ENCODE data around the gene CEP68.
A peak's percentile ranks its signal among the peaks of the same experiment; 100 is the strongest.
"Not testable (repeated sequence)": the region's sequence is repeated elsewhere in the genome, so short reads cannot be mapped to it uniquely, and the experiment has no call there.

The CEP68 gene

DNA sequence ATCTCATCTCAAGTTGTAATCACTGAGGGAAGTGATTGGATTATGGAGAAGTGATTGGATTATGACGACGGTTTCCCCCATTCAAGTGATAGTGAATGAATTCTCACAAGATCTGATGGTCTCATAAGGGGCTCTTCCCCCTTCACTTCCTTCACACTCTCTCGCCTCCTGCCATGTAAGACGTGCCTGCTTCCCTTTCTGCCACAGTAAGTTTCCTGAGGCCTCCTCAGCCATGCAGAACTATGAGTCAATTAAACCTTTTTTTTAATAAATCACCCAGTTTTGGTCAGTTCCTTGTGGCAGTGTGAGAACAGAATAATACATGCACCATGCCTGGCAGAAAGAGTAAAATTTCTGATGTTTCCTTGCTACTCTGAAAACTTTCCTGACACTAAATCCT, 36.6 kb downstream of the CEP68 start:
- no peak for DNase-seq

DNA sequence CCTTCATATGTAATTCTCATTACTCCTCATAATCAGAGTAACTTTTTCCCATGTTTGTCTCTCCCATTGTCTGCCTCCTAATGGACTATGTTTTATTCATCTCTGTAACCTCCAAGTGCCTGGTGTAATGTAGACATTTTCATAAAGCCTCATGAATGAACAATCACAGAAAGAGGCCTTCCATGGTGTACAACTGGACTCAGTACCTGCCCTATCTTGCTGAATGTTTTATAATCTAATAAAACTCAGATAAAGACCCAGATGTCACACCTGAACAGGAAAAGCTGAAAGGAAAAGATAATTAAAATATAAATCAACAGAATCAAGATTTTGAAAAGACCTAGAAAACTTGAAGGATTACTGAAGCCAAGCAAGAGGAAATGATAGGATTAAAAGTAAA, 37.0 kb downstream of the CEP68 start:
- DNase-seq = no peak

DNA sequence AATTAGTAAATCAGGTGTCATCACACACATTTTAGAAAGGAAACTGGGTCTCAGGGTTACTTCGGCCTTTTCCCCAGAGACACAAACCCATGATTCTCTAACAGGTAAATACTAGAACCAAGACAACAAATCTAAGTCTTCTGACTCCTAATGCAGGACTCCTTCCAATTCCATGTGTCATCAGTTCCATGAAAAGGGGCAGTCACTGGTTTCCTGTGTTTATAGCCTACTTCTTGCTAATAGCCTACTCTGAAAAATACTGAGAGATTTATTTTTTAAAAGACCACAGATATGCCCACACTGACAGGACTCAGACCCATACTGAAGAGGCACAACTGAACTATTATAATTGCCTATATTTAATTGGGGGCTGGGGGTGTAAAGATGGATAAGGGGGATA, 40.7 kb downstream of the CEP68 start:
- DNase-seq = no peak

DNA sequence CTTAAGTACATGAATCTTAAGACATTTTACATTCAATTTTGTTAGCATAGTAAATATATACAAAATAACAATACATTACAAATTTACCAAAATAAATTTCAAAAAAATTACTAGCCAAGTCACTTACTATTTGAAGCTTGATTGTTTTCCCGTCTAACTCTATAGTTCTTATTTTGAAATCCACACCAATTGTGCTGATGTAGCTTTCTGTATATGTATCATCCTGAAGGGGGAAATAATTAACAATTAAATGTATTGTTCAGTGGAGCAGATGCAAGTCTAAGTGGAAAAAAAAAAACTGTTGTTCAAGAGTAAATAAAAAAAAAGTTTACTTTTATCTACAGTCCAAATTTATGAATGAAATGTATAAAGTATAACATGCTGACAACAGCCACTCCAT, 41.6 kb downstream of the CEP68 start:
- DNase-seq = no peak

DNA sequence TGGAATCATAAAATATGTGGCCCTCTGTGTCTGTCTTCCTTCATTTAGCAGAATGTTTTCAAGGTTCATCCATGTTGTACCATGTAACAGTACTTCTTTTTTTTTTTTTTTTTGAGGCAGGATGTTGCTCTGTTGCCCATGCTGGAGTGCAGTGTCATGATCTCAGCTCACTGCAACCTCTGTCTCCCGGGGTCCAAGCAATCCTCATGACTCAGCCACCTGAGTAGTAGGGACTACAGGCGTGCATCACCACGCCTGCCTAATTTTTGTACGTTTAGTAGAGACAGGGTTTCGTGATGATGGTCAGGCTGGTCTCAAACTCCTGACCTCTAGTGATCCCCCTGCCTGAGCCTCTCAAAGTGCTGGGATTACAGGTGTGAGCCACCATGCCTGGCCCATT, 42.5 kb downstream of the CEP68 start:
- DNase-seq = no peak

DNA sequence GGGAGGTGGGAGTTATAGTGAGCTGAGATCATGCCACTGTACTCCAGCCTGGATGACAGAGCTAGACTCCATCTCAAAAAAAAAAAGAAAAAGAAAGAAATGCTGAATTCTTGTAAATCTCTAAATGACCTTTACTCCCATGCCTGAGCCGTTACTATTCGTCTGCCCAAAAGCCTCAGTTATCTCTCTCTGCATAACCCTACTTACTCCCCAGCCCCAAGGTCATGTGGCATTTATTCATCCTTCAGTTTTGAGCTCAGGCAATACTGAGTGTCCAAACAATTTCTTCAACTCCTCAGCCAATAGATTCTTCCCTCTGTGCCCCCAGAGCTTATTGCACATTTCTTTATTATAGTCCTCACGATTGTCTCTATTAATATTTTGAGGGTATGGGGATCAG, 44.9 kb downstream of the CEP68 start:
- DNase-seq = no peak

DNA sequence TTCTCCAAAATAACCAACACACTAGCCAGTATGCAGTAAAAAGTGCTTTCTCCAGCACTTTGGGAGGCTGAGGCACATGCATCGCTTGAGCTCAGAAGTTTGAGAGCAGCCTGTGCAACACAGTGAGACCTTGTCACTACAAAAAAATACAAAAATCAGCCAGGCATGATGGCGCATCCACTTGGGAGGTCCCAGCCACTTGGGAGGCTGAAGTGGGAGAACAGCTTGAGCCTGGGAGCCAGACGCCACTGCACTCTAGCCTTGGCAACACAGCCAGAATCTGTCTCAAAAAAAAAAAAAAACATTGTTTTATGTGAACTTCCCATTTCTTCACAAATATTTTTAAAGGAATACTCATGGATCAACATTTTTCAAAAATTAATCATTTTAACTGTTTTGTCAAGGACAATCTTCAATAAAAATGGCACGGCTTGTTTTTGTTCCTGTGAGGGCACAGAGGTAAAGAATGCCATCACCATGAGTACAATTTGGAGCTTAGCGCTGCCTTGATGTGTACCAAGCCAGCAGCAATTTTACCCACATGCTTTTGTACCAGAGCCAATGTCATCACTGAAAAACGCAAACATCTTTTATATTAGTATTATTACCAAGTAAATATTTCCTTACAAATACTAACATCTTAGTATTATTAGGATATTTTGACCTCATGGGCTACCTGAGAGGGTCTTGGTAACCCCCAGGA, 46.9 kb downstream of the CEP68 start:
- DNase-seq = no peak

DNA sequence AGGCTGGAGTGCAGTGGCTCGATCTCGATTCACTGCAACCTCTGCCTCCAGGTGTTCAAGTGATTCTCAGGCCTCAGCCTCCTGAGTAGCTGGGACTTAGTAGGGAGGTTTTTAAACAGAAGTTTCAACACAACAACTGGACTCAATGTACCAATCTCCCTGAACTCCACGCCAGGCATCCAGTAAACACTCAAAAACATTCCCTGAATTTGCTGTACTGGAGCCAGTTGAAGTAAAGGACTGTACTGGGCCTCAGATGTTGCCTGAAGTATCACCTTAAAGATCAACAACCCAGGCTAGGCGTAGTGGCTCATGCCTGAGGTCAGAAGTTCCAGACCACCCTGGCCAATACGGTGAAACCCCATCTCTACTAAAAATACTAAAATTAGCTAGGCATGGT, 51.3 kb downstream of the CEP68 start:
- DNase-seq = no peak

DNA sequence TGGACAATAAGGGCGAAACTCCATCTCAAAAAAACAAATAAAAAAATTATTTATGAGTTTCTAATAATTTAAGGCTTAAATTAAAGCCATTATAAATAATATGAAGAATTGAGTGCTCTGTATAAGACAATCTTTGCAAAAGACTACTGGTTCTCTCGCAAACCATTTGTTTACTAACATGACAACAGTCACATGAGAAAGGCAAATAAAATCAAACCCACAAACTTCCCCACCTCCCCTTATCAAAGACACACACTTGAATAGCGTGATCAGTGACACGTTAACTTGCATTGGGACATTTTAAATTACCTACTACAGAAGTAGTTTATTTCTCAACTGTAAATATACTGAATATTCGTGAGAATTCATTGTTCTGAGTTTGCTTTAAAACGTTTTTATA, 52.6 kb downstream of the CEP68 start:
- no peak for DNase-seq

DNA sequence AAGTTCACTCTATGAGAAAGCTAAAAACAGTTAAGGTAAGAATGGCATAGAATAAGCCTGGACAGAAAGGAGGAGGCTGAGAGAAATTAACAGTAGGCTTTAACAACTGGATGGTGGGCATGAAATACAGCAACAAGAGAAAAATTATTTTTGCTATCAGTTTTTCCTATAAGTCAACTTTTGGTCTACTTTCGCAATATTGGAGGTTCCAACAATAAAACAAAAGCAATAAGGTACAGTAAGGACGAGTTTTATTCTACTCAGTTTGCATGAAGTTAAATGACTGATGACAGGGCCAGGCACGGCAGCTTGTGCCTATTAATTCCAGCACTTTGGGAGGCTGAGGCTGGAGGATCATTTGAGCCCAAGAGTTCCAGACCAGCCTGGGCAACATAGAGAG, 56.4 kb downstream of the CEP68 start:
- no peak for DNase-seq

DNA sequence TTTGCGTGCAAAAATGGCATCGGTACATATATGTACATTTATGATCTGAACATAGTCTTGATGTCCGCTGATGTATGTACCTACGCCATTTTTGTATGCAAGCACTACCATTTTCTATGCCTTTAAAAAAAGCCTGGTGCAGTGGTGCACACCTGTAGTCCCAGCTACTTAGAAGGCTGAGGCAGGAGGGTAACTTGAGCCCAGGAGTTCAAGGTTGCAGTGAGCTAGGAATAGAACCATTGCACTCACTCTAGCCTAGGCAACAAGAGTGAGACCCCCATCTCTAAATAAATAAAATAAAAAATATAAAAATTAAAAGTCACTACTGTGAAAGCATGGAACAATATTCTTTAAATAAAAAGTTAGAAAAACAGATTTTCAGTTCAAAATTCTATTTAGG, 57.0 kb downstream of the CEP68 start:
- no peak for DNase-seq

DNA sequence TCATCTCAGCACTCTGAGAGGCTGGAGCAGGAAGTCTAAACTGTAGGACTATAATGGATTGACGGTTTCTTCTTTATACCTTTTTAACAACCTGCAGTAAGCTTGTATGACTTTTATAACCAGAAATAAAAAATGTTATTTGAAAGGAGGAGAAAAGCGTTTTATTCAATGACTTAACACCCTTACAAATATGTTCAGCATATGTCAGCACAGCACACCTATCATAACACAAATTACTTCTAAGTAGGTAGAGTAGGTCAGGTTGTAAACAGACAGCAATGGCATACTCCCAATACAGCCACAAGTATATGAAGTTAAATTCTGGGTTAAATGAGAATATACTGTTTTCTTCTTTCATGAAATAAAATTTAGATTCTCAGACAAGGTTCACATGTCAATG, 57.6 kb downstream of the CEP68 start:
- no peak for DNase-seq

DNA sequence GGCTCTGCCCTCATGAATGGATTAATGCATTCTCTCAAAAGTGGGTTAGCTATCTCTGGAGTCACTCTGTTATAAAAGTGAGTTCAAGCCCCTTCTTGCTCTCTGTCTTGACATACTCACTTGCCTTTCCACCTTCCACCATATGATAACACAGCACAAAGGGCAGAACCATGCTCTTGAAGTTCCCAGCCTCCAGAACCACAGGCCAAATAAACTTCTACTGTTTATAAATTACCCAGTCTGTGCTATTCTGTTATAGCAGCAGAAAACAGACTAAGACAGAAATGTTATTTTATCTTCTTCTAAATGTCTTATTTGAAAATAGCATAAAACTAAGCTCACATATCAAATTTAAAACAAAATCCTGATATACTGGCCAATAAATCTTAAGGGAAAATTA, 58.7 kb downstream of the CEP68 start:
- no peak for DNase-seq

DNA sequence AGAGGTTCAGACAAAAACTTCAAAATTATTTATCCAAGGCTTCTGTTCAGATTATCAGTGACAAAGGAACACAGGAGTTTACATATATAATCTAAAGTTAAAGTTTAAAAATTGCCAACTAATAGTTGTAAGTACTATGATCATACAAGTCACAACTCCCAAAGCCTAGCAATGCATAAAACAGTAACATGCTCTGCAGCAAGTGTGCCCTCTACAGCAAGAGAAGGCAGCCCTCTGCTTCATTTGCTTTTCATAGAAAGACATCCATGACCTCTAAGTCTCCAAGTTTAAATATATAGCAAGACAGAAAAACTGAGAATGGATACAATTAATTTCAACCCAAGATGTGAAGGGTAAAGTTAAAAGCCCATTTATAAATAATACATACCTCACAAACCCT, 60.4 kb downstream of the CEP68 start:
- DNase-seq = no peak

DNA sequence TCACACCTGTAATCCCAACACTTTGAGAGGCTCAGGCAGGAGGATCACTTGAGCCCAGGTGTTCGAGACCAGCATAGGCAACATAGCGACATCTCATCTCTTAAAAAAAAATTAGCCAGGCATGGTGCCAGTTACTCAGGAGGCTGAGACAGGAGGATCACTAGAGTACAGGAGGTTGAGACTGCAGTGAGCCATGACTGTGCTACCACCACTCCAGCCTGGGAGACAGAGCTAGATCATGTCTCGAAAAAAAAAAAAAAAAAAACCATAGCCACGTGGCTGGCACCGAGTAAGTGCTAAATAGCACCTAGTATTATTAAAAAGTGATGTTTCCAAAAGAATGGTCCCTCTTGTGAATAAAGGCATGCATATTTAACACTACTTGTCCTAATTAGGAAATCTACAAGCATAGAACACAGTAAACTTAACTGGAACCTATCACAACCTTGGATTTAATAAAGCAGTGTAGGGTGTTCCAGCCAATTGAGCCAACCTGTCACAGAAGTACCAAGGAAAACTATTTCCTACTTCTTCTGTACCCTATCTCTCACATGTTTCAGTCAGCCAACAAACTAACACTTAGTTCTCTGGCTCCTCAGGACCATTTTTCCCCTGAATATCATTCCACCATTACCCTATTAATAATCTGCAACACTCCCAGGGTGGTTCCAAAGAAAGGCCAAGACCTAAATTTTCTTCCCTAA, 64.9 kb downstream of the CEP68 start:
- DNase-seq = no peak

DNA sequence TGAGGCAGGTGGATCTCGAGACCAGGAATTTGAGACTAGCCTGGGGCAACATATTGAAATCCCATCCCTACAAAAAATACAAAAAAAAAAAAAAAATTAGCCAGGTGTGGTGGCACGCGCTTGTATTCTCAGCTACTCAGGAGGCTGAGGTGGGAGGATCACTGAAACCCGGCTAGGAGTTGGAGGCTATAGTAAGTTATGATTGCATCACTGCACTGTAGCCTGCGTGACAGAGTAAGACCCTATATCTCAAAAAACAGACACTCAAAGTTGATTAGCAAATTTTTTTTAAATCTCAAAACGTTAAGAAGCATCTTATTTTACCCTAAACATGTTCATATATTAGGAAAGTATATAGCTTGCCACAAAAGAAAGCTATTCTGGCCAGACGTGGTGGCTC, 66.1 kb downstream of the CEP68 start:
- no peak for DNase-seq

DNA sequence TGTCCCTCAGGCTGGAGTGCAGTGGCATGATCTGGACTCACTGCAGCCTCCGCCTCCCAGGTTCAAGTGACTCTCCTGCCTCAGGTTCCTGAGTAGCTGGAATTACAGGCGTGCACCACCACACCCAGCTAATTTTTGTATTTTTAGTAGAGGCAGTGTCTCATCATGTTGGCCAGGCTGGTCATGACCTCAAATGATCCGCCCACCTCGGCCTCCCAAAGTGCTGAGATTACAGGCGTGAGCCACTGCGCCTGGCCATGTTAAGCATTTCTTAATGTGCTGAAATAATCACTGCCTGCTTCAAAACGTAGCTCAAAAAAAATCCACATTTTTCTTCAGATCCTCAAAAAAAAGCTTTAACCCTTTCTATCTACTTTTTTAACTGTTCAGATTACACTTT, 69.2 kb downstream of the CEP68 start:
- DNase-seq = not testable (repeated sequence)

DNA sequence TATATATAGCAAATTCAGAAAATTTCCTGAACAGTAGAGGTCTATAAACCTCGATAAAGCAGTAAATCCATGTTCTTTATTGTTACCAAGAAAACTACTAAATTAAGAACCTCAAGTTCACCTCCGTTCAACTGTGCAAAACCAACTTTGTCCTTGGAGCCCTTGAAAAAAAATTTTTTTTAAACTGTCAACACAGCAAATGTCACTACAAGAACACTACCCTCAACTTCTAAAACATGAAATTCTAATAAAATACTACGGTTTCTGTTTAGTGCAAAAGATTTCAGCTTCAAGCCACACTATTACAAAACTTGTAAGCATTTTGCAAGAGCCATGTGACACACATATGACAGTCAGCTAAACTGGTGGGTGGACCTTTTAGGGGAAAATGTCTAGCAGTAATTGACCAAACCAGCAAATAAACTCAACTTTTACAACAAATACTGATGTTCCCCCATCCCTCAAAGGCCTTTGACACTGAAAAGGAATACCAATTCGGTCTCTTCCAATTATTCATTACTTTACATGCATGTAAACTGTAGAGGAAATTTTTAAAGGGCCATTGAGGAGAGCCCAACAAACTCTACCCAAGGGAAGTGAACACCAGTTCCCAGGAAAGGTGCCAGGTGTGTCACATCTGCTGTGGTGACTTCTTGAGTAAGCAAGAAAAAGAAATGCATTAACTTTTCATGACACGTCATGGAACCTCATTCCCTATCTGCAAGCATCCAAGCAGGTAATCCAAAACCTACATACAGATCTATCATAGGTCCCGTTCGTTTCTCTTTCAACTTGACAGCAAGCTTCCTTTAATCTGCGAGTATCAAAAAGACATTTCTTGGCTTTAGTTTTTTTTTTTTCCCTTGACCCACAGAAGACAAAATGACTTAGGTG, 72.3 kb downstream of the CEP68 start:
- DNase-seq = no peak

DNA sequence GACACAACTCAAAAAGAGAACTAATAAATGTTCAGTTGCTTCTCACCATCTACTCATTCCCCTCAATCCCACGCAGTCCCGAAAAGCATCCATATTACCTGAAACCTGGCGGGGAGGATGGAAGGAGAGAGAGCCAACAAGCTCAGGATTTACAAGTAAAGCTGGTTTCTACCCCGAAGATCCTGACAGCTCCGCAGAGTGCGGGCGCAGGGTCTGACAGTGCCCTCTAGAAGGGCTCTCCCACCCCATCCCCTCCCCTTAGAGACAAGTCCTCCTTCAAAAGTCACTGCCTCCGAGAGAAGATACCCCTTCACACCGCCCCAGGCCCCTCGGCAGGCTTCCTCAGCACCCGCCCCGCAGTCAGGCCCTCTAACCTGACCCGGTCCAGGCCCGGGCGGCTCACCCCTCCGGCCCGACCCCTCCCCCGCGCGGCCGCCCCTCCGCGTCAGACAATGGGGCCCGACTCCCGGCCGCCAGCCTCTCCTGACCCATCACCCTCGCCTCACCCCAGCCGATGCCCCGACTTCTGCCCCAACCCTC, 73.1 kb downstream of the CEP68 start:
- DNase-seq = no peak

DNA sequence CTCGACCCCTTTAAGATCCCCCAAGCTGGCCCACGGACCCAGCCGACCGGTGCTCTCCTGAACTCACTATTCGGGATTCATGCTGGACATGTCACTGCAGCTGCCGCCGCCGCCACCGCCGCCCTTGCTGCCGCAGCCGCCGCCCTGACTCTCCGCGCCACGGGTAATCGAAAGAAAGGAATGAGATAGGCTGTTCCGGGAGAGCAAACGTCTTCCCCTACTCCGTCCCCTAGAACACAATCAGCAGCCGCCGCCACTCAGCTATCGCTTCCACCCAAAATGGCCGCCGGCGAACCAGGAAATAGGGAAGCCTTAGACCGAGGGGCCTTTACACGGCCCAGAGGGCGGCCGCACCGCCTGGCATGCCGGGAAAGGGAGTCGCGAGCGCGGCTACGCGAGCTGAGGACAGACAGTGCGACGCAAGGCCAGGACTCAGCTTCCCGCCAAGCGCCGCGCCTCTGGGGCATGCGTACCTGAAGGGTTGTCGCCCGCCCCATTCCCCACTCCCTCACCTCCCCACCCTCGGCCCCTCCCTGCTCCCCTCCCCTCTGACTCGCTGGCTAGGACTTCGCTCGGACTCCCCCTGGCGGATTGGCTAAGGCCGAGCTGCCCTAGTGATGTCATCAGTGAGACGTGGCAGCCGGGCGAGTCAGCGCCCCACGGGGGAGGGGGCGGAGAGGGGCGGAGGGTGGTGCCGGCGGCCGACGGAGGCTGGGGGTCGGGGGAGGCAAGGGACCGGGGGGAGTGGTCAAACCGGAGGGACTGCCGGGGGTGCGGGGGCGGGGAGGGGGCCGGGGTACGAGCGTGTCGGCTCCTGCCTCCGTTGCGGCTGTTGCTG, 73.8 kb downstream of the CEP68 start, which contains the start of gene RAB1A:
Gene RAB1A (minus strand): TSS at position 281 of the 838 bp plus-strand sequence. CDS start 191 bp downstream, at position 90.
- DNase-seq = peak; percentile 99

DNA sequence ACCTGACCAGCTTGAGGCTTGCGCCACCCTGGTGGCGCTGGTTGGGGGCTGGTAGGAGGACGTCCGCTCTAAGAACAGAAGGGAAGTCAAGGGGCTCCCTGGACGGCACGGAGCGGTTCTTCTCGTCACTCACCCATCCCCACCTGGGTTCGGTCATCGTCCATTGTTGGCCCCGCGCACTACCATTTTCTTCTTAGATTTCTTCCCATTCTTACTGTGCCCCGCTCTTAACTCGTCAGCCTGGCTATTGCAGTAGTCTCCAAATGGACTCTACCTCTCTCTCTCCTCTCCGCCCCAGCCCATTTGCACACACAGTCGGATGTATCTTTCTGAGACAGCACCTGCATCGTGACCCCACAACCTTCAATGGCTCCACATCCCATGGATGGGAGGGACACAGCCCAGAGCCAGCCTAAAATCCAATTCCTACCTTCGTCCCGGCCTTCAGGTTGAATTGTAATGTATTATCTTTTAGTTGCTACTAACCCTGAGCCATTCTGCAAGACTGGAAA, 74.5 kb downstream of the CEP68 start:
- peak; percentile 83 for DNase-seq

DNA sequence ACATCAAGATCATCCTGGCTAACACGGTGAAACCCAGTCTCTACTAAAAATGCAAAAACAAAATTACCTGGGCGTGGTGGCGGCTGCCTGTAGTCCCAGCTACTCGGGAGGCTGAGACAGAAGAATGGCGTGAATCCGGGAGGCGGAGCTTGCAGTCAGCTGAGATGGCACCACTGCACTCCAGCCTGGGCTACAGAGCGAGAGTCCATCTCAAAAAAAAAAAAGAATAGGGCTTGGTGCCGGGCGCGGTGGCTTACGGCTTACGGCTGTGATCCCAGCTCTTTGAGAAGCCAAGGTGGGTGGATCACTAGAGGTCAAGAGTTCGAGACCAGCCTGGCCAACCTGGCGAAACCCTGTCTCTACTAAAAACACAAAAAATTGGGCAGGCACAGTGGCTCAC, 76.7 kb downstream of the CEP68 start:
- DNase-seq = not testable (repeated sequence)
